SK-N-SH (cell line): Measurements from ENCODE around the gene LMNTD2. TPM values are rescaled to one million over a fixed set of nuclear protein-coding genes. Genes with fewer than 3 reads are reported as not detected.
A peak's percentile ranks its signal among the peaks of the same experiment; 100 is the strongest.

Source experiments
- CTCF ChIA-PET: fragments of 300-600, 350-600 bp; formaldehyde crosslinking; extraction: SDS; loops from one replicate; lab custom pipeline; 2021; lab: Yijun Ruan, JAX
- POLR2A ChIA-PET: fragments of 350-600 bp; sonication (Branson Sonifier 250); formaldehyde crosslinking; extraction: SDS; loops from one replicate; lab custom pipeline; 2020; ENCODE audit warnings: antibody characterized with exemption, inconsistent platforms; lab: Yijun Ruan, JAX
- DNase-seq: peaks from one replicate; pipeline ENCODE4 v3.0.0; 2012
- H2AFZ ChIP-seq: fragments of 200-600 bp; sonication (generic); 2 replicates; pipeline ENCODE4 v1.8.1; 2016; ENCODE audit warnings: antibody characterized with exemption, mild to moderate bottlenecking, low read depth
- H3F3A ChIP-seq: fragments of 200-600 bp; sonication (generic); replicated peaks from 2 replicates; pipeline ENCODE3; 2016; ENCODE audit warnings: antibody characterized with exemption, mild to moderate bottlenecking; ENCODE audit not compliant: insufficient read depth
- H3K27ac ChIP-seq, 2 experiments: fragments of 200-500 bp in 1 of 2; fragments of 200-600 bp in 1 of 2; sonication (Bioruptor generic) in 1 of 2; sonication (generic), shearing (Covaris generic) in 1 of 2; 2 replicates each; pipeline versions ENCODE4 v1.5.1 to v1.6.1; 2014 to 2016; ENCODE audit warnings: low read depth in 2 of 2, inconsistent platforms in 1 of 2, low read length in 1 of 2, mild to moderate bottlenecking in 1 of 2, mixed read lengths in 1 of 2
- H3K27me3 ChIP-seq: fragments of 200-600 bp; sonication (generic), shearing (Covaris generic); 2 replicates; pipeline ENCODE4 v1.6.1; 2016; ENCODE audit warnings: mixed run types; ENCODE audit not compliant: insufficient read depth
- H3K36me3 ChIP-seq, 2 experiments: fragments of 200-500 bp in 1 of 2; fragments of 200-600 bp in 1 of 2; sonication (Bioruptor generic) in 1 of 2; sonication (generic) in 1 of 2; replicated peaks in 1 of 2; 2 replicates each; pipeline versions ENCODE3 to v1.5.1; 2014 to 2016; ENCODE audit warnings: low read length in 1 of 2, mild to moderate bottlenecking in 1 of 2; ENCODE audit not compliant: insufficient read depth in 2 of 2, control insufficient read depth in 1 of 2
- H3K4me1 ChIP-seq, 2 experiments: fragments of 200-500 bp in 1 of 2; fragments of 200-600 bp in 1 of 2; sonication (Bioruptor generic) in 1 of 2; sonication (generic), shearing (Covaris generic) in 1 of 2; 2 replicates each; pipeline versions ENCODE4 v1.5.1 to v1.6.1; 2014 to 2016; ENCODE audit warnings: low read depth in 1 of 2, low read length in 1 of 2, mixed run types in 1 of 2; ENCODE audit not compliant: insufficient read depth in 2 of 2, control insufficient read depth in 1 of 2
- H3K4me2 ChIP-seq: fragments of 200-600 bp; sonication (generic), shearing (Covaris generic); 2 replicates; pipeline ENCODE4 v1.6.1; 2017; ENCODE audit warnings: mixed run types
- H3K4me3 ChIP-seq, 2 experiments: fragments of 200-500 bp in 1 of 2; fragments of 200-600 bp in 1 of 2; sonication (Bioruptor generic) in 1 of 2; sonication (generic), shearing (Covaris generic) in 1 of 2; 2 replicates each; pipeline versions ENCODE4 v1.5.1 to v1.8.1; 2014 to 2016; ENCODE audit warnings: low read depth in 2 of 2, inconsistent platforms in 1 of 2, low read length in 1 of 2, mild to moderate bottlenecking in 1 of 2, mixed read lengths in 1 of 2, moderate library complexity in 1 of 2
- H3K79me2 ChIP-seq: fragments of 200-600 bp; sonication (generic); 2 replicates; pipeline ENCODE4 v1.8.1; 2017; ENCODE audit warnings: mild to moderate bottlenecking; ENCODE audit not compliant: insufficient read depth
- H3K9ac ChIP-seq: fragments of 200-600 bp; sonication (generic); 2 replicates; pipeline ENCODE4 v1.6.1; 2017; ENCODE audit warnings: mixed run types
- H3K9me2 ChIP-seq: fragments of 200-600 bp; sonication (generic); 2 replicates; pipeline ENCODE4 v1.6.1; 2017; ENCODE audit warnings: mixed run types
- H3K9me3 ChIP-seq: fragments of 200-600 bp; sonication (generic); 2 replicates; pipeline ENCODE4 v1.6.1; 2017; ENCODE audit warnings: mixed run types, mild to moderate bottlenecking, moderate library complexity
- H4K20me1 ChIP-seq: fragments of 200-600 bp; sonication (generic); 2 replicates; pipeline ENCODE4 v1.6.1; 2017; ENCODE audit warnings: mild to moderate bottlenecking, mixed run types; ENCODE audit not compliant: insufficient read depth
- CTCF ChIP-seq: fragments of 200-600 bp; sonication (generic); IDR thresholded peaks from 2 replicates; pipeline ENCODE4 v1.6.1; 2017; ENCODE audit warnings: antibody characterized with exemption, mild to moderate bottlenecking, moderate library complexity
- EP300 ChIP-seq, 2 experiments: IDR thresholded peaks; 2 replicates each; pipeline versions ENCODE4 v1.4.0 to v1.6.1; 2012; ENCODE audit warnings: borderline replicate concordance in 1 of 2, low read depth in 1 of 2, low read length in 1 of 2
- NFIC ChIP-seq: IDR thresholded peaks from 2 replicates; pipeline ENCODE4 v1.4.0; 2012; ENCODE audit warnings: borderline replicate concordance
- REST ChIP-seq: IDR thresholded peaks from 2 replicates; pipeline ENCODE4 v1.6.1; 2012; ENCODE audit warnings: mild to moderate bottlenecking, low read depth, low read length, moderate library complexity
- USF1 ChIP-seq: IDR thresholded peaks from 2 replicates; pipeline ENCODE4 v1.4.0; 2012; ENCODE audit warnings: low read depth, borderline replicate concordance
- WGBS: methylation state at CpG from one replicate; pipeline ENCODE4 v1.1.6; 2017; ENCODE audit warnings: low lambda C conversion rate; 5-methylcytosine and 5-hydroxymethylcytosine counted together
- polyA plus RNA-seq, 3 experiments: library from polyadenylated mRNA; depleted of rRNA; stranded (reverse); fragments of >200 nt; gene quantifications; 2 replicates each; pipeline ENCODE4 v1.2.3, GENCODE V29; 2012
- TF ChIP-seq, protein P1 (sequence below): IDR thresholded peaks from 2 replicates; pipeline ENCODE4 v1.4.0; 2012; ENCODE audit warnings: low read depth, borderline replicate concordance

LMNTD2 gene
- polyA plus RNA-seq, 1 of the 3 experiments (the other 2 are of a cell fraction), result 2.4 TPM

- no peak for TF ChIP-seq REST
These were observed 25.4 kb downstream of the LMNTD2 start (continued) for GRCh38 chr11:535210-535518.

- H3K4me3 ChIP-seq, result peak overlapping the region; percentile 88 to 92
- peak overlapping the region in 1 of 2 experiments; percentile 69; a peak in 1 of 4 replicates for H3K27ac ChIP-seq
- no peak overlapping the region for H2AFZ ChIP-seq
- no peaks in the 10 kb centered on the region for H3K9me3 ChIP-seq
- peak overlapping the region; percentile 99 for H3K4me2 ChIP-seq
- ChIA-PET POLR2A (no interaction called here), CTCF (interaction anchor here (0.9 to 2.3 kb wide), 5 partner anchors 10 to 185 kb away, joined by 3 to 11 read pairs (median 5); no protein-coding TSS in a partner anchor)
- H3F3A ChIP-seq, result no peaks in the 10 kb centered on the region
- peaks cover 15% of the 10 kb centered on the region for H3K79me2 ChIP-seq
- DNase-seq, result peak; percentile 71
- TF ChIP-seq USF1 (no peak), EP300 (IDR thresholded peaks at IDR 0.05; ENCODE audit: borderline replicate concordance in 1 of 2, low read depth in 1 of 2, low read length in 1 of 2) (no peak), CTCF (peak; percentile 10; the same call in 1 of the 2 replicates), NFIC (no peak)
- TF ChIP-seq, protein P1, sequence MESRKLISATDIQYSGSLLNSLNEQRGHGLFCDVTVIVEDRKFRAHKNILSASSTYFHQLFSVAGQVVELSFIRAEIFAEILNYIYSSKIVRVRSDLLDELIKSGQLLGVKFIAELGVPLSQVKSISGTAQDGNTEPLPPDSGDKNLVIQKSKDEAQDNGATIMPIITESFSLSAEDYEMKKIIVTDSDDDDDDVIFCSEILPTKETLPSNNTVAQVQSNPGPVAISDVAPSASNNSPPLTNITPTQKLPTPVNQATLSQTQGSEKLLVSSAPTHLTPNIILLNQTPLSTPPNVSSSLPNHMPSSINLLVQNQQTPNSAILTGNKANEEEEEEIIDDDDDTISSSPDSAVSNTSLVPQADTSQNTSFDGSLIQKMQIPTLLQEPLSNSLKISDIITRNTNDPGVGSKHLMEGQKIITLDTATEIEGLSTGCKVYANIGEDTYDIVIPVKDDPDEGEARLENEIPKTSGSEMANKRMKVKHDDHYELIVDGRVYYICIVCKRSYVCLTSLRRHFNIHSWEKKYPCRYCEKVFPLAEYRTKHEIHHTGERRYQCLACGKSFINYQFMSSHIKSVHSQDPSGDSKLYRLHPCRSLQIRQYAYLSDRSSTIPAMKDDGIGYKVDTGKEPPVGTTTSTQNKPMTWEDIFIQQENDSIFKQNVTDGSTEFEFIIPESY, result no peak
- H4K20me1 ChIP-seq, result peaks cover 10% of the 10 kb centered on the region; the same call in 1 of the 2 replicates
- peaks cover 0 to 12% of the 10 kb centered on the region in 2 experiments; a peak in 1 of 4 replicates for H3K4me1 ChIP-seq
- H3K36me3 ChIP-seq, result peaks cover 0 to 27% of the 10 kb centered on the region in 2 experiments
- H3K9ac ChIP-seq, result peak overlapping the region; percentile 71
- 20% methylated on average over 1 of the region's 66 CpGs for WGBS
- H3K27me3 ChIP-seq, result no peaks in the 10 kb centered on the region
- no peaks in the 10 kb centered on the region for H3K9me2 ChIP-seq
These were observed 25.9 kb downstream of the LMNTD2 start for GRCh38 chr11:534396-535209.
